ENCODE measurements around the gene CYTH4. TPM values are rescaled to one million over a fixed set of nuclear protein-coding genes. Genes with fewer than 3 reads are reported as not detected.

Gene CYTH4
- total and polyA plus RNA-seq, 2 donors (not counting 3 experiments of a cell fraction or from before 2014, with no cell fraction given): 0.06 TPM; not detected in 1

- no peak for TF ChIP-seq CTCF (IDR thresholded peaks at IDR 0.05; ENCODE audit: extremely low read depth in 1 of 2, insufficient read depth in 1 of 2, low read depth in 1 of 2, low read length in 2 of 2)
- TF ChIP-seq EZH2 (IDR thresholded peaks at IDR 0.05; ENCODE audit: borderline replicate concordance, low read depth, low read length, severe bottlenecking): no peak
- TF ChIP-seq GATA2 (IDR thresholded peaks at IDR 0.05; ENCODE audit: insufficient read depth, insufficient read length, low read depth, low read length): no peak
- no peak for TF ChIP-seq POLR2A (IDR thresholded peaks at IDR 0.05; ENCODE audit: low read depth, low read length)
- no peak for TF ChIP-seq POLR2AphosphoS5 (IDR thresholded peaks at IDR 0.05; ENCODE audit: insufficient read depth, low read depth, low read length)
- no peak for TF ChIP-seq MYC (IDR thresholded peaks at IDR 0.05; ENCODE audit: low read depth, low read length)
- no peak for TF ChIP-seq JUN (IDR thresholded peaks at IDR 0.05; ENCODE audit: borderline replicate concordance, insufficient read depth, insufficient read length, low read depth)
- no peak for TF ChIP-seq FOS (IDR thresholded peaks at IDR 0.05; ENCODE audit: borderline replicate concordance, insufficient read depth, low read length)
- TF ChIP-seq MAX (IDR thresholded peaks at IDR 0.05; ENCODE audit: insufficient read depth, insufficient read length): no peak
- Histone ChIP-seq H3K9me3 (replicated peaks; ENCODE audit: control insufficient read depth, insufficient read depth, low read length) (no peaks in the 10 kb centered on the region), H3K4me2 (ENCODE audit: insufficient read depth, low read length) (no peak overlapping the region), H3K27me3 (ENCODE audit: control insufficient read depth in 2 of 2, insufficient read depth in 2 of 2, low read length in 2 of 2) (peaks cover 0 to 11% of the 10 kb centered on the region in 2 experiments), H2AFZ (ENCODE audit: low read depth, low read length) (no peak overlapping the region), H3K79me2 (ENCODE audit: control insufficient read depth, insufficient read depth, low read length) (no peaks in the 10 kb centered on the region), H3K9ac (replicated peaks; ENCODE audit: extremely low read depth, insufficient read depth, low read length) (no peak overlapping the region), H4K20me1 (replicated peaks; ENCODE audit: control insufficient read depth, extremely low read depth, insufficient read depth, low read length) (no peaks in the 10 kb centered on the region), H3K4me1 (ENCODE audit: control insufficient read depth, extremely low read depth, insufficient read depth, low read length) (no peaks in the 10 kb centered on the region), H3K27ac (ENCODE audit: insufficient read depth, low read depth, low read length) (no peak overlapping the region), H3K4me3 (replicated peaks in 1 of 3; ENCODE audit: insufficient read depth in 1 of 3, low read depth in 1 of 3, low read length in 3 of 3) (no peak overlapping the region), H3K36me3 (ENCODE audit: control insufficient read depth in 2 of 2, extremely low read depth in 1 of 2, insufficient read depth in 2 of 2, low read length in 2 of 2) (no peaks in the 10 kb centered on the region), H3K9me1 (replicated peaks; ENCODE audit: control insufficient read depth, extremely low read depth, insufficient read depth, low read length) (no peaks in the 10 kb centered on the region)
- no TSS peak for BruUV-seq (replicated peaks)
- ChIA-PET CTCF (no interaction called here), POLR2A (no interaction called here)
- intact Hi-C loops (cut with micrococcal nuclease) (no loop called here), dilution Hi-C loops (cut with MboI; ENCODE audit: extremely low pct_ligation_motif_present, low sequenced_read_pairs) (no loop called here)
- FAIRE-seq: no peak
- no peak for DNase-seq (ENCODE audit: low read depth, low spot score)
Observed at GRCh38 chr22:37354261-37354660, 72.0 kb downstream of the CYTH4 start.

Data from endothelial cell of umbilical vein (primary cell).